Heart left ventricle (tissue), 13 donors: ENCODE results near the gene STAB1.

Experiments
- POLR2A ChIP-seq, 2 donors: fragments of 450-650 bp; IDR thresholded peaks; one replicate each; pipeline ENCODE4 v1.6.1; 2017; ENCODE audit warnings: antibody characterized with exemption in 2 of 2, mild to moderate bottlenecking in 2 of 2, moderate library complexity in 2 of 2
- TF ChIP-seq, protein P1 (sequence below), 12 donors: fragments of 200-600 bp; sonication (generic) in 4 of 12; IDR thresholded peaks; one replicate each; pipeline versions ENCODE4 v1.5.0 to v1.8.0; 2018 to 2022; ENCODE audit warnings: antibody characterized with exemption in 12 of 12, mild to moderate bottlenecking in 5 of 12
- donor health status: ischemic (EF 13 %, LVEDD 7.1; RV severe dilation, severe dysfunction).
- donor health status: DM: no; HTN: yes; CAD: no.
- donor health status: DM: no; HTN: no; CAD: no.
- donor health status: ischemic (EF 25% LVEDD 6.9; RV normal size, moderate dysfunction).
- donor health status: ischemic (EF 25% LVEDD 5.7; RV mildly dilated, moderate dysfunction).
- donor health status: ischemic (EF 35%, LVEDD 5.7; RV mildly dilated, moderate dysfunction).
- donor health status: nonischemic (EF 11% LVEDD 7.7; RV severe dilation, severe dysfunction).
- donor health status: DM: yes; HTN: yes; CAD: no.
- donor health status: PGD.
- donor health status: ischemic (EF 29% LVEDD 5.4; RV normal size, mild dysfunction).
- donor health status: nonischemic (EF 23%, LVEDD 6.1; RV moderate dilation, normal function).

GRCh38 chr3:52532517-52532837 is 37.3 kb downstream of the STAB1 start:
- TF ChIP-seq, protein P1, sequence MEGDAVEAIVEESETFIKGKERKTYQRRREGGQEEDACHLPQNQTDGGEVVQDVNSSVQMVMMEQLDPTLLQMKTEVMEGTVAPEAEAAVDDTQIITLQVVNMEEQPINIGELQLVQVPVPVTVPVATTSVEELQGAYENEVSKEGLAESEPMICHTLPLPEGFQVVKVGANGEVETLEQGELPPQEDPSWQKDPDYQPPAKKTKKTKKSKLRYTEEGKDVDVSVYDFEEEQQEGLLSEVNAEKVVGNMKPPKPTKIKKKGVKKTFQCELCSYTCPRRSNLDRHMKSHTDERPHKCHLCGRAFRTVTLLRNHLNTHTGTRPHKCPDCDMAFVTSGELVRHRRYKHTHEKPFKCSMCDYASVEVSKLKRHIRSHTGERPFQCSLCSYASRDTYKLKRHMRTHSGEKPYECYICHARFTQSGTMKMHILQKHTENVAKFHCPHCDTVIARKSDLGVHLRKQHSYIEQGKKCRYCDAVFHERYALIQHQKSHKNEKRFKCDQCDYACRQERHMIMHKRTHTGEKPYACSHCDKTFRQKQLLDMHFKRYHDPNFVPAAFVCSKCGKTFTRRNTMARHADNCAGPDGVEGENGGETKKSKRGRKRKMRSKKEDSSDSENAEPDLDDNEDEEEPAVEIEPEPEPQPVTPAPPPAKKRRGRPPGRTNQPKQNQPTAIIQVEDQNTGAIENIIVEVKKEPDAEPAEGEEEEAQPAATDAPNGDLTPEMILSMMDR (IDR thresholded peaks at IDR 0.05), result no peak
- no peak for TF ChIP-seq POLR2A (IDR thresholded peaks at IDR 0.05)
